Tibial nerve (tissue), 4 donors: ENCODE data around the gene LDB3. TPM values are rescaled to one million over a fixed set of nuclear protein-coding genes. Genes with fewer than 3 reads are reported as not detected.

ENCODE experiments used
- DNase-seq, 2 donors: peaks; one replicate each; pipeline ENCODE4 v3.0.0-alpha.2; 2019; ENCODE audit warnings: low spot score in 2 of 2
- H3K27ac ChIP-seq, 4 donors: fragments of 200-600 bp; sonication (generic) in 3 of 4; one replicate each; pipeline ENCODE4 v1.5.1; 2017 to 2019; ENCODE audit warnings: mild to moderate bottlenecking in 1 of 4
- H3K27me3 ChIP-seq, 2 donors: fragments of 200-600 bp; sonication (generic) in 1 of 2; one replicate each; pipeline versions ENCODE4 v1.5.1 to v1.6.0; 2017 to 2019
- H3K36me3 ChIP-seq, 3 donors: fragments of 200-600 bp; sonication (generic); one replicate each; pipeline ENCODE4 v1.5.1; 2018 to 2019
- H3K4me1 ChIP-seq, 4 donors: fragments of 200-600 bp; sonication (generic) in 3 of 4; one replicate each; pipeline ENCODE4 v1.5.1; 2017 to 2019
- H3K4me3 ChIP-seq, 4 donors: fragments of 200-600 bp; sonication (generic) in 3 of 4; one replicate each; pipeline ENCODE4 v1.5.1; 2017 to 2019; ENCODE audit warnings: mild to moderate bottlenecking in 1 of 4, moderate library complexity in 1 of 4
- H3K9me3 ChIP-seq, 4 donors: fragments of 200-600 bp; sonication (generic) in 3 of 4; one replicate each; pipeline ENCODE4 v1.5.1; 2017 to 2019
- EP300 ChIP-seq, 2 donors: sonication (generic); formaldehyde crosslinking; IDR thresholded peaks; one replicate each; pipeline ENCODE4 v1.6.1; 2017; ENCODE audit warnings: antibody characterized with exemption in 2 of 2, mild to moderate bottlenecking in 1 of 2
- POLR2A ChIP-seq, 2 donors: fragments of 450-650 bp; IDR thresholded peaks; one replicate each; pipeline ENCODE4 v1.6.1; 2017; ENCODE audit warnings: antibody characterized with exemption in 2 of 2, mild to moderate bottlenecking in 2 of 2, moderate library complexity in 2 of 2
- WGBS, 2 donors: methylation state at CpG; one replicate each; pipeline ENCODE4 v1.1.5; 2018; 5-methylcytosine and 5-hydroxymethylcytosine counted together
- total RNA-seq, 4 donors: library from RNA; depleted of rRNA; stranded (reverse); fragments of >200 nt; gene quantifications; one replicate each; pipeline ENCODE4 v1.1.0, GENCODE V29; 2016
- TF ChIP-seq, protein P1 (sequence below), 5 experiments: fragments of 200-600 bp in 3 of 5; fragments of 450-650 bp in 2 of 5; sonication (generic) in 3 of 5; IDR thresholded peaks; one replicate each; pipeline ENCODE4 v1.5.1; 2016 to 2019; ENCODE audit warnings: antibody characterized with exemption in 5 of 5, mild to moderate bottlenecking in 3 of 5, moderate library complexity in 2 of 5

Gene LDB3
- total RNA-seq, 4 donors from 2014 or later: 5.4 to 18.6 (median 7.5) TPM

DNA sequence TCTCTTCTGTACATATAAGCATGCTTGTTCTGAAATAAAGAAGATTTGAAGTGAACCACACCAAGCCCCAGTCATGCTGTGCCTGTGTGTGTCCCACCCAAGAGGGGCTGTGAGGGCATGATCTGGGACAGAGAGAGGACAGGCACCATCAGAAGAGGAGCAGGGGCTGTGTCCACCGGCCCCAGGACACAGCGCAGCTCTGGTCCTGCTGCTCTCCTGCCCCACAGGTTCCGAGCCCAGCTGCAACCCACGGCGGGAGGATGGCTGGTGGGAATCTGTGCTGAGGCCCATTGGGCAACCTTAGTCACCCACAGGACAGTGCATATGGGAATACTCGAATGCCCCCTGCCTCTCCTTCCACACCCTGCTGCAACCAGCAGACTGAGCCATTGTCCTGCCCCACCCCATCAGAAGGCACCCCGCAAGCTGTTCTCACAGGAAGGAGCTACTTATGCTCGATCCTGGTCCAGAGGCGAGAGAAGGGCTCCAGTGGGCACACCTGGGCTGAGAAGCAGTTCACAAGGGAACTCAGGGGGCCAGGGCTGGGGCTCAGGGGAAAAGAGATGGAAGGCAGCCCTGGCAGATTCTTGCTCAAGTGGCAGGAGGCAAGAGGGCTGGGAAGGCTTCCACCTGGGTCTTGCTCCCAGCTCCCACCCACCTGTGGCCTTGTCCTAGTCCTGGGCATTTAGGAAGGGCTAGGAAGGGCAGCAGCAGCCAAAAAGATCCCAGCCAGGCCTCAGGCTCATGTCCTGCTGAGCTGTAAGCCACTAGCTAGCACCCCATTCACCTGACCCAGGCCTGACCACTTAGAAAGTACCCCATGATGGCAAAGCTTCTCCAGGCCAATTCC lies 31.9 kb downstream of the LDB3 start:
- no peak for DNase-seq
- Histone ChIP-seq H3K9me3 (no peaks in the 10 kb centered on the region), H3K4me1 (no peaks in the 10 kb centered on the region), H3K27me3 (no peaks in the 10 kb centered on the region), H3K36me3 (no peaks in the 10 kb centered on the region), H3K27ac (no peak overlapping the region), H3K4me3 (no peak overlapping the region)
- TF ChIP-seq, protein P1, sequence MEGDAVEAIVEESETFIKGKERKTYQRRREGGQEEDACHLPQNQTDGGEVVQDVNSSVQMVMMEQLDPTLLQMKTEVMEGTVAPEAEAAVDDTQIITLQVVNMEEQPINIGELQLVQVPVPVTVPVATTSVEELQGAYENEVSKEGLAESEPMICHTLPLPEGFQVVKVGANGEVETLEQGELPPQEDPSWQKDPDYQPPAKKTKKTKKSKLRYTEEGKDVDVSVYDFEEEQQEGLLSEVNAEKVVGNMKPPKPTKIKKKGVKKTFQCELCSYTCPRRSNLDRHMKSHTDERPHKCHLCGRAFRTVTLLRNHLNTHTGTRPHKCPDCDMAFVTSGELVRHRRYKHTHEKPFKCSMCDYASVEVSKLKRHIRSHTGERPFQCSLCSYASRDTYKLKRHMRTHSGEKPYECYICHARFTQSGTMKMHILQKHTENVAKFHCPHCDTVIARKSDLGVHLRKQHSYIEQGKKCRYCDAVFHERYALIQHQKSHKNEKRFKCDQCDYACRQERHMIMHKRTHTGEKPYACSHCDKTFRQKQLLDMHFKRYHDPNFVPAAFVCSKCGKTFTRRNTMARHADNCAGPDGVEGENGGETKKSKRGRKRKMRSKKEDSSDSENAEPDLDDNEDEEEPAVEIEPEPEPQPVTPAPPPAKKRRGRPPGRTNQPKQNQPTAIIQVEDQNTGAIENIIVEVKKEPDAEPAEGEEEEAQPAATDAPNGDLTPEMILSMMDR (IDR thresholded peaks at IDR 0.05): no peak
- no peak for TF ChIP-seq POLR2A (IDR thresholded peaks at IDR 0.05)
- no peak for TF ChIP-seq EP300 (IDR thresholded peaks at IDR 0.05)
- WGBS, 2 donors: 86 to 87% methylated on average over 7 to 9 of the region's 9 CpGs

DNA sequence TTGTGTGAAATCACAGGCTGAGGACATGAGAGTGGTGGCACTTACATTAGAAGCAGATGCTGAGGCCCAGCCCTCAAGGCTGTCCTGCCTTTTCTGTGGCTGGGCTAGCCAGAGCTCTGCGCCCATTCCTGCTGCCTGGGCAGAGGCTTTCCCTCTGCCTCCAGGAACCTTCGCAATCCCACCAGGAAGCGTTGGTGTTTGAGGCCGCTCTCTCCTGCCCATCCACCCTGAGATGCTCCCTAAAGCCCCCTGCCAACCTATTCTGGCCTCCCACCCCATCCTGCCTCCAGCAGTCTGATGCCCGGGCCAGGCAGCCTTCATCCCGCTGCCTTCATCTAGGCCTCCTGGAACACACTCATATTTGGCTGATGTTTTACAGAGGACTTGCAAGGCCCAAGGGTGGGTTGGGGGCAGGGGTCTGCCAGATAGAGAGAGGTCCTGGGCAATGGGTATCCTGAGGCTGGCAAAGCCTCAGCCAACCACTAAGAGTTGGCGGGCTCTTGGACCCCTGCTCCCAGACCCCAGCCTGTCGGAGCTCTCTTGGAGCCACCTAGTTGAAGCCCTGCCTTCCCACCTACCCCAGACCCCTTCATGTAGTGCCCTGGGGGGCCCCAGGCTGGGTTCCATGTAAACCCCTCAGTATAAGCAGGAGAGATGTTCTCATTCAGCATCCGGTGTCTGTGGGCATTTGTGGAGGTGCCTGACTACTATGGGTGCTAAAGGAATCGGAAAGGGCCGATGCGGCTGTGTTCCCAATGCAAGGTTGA lies 32.7 kb downstream of the LDB3 start:
- H3K36me3 ChIP-seq: no peaks in the 10 kb centered on the region
- WGBS, 2 donors: 96 to 97% methylated on average over 12 of the region's 12 CpGs
- H3K4me3 ChIP-seq: no peak overlapping the region
- no peaks in the 10 kb centered on the region for H3K4me1 ChIP-seq
- H3K27me3 ChIP-seq: no peaks in the 10 kb centered on the region
- DNase-seq: no peak
- no peaks in the 10 kb centered on the region for H3K9me3 ChIP-seq
- H3K27ac ChIP-seq: no peak overlapping the region
- TF ChIP-seq, protein P1 (IDR thresholded peaks at IDR 0.05): no peak
- no peak for TF ChIP-seq EP300 (IDR thresholded peaks at IDR 0.05)
- TF ChIP-seq POLR2A (IDR thresholded peaks at IDR 0.05): no peak

DNA sequence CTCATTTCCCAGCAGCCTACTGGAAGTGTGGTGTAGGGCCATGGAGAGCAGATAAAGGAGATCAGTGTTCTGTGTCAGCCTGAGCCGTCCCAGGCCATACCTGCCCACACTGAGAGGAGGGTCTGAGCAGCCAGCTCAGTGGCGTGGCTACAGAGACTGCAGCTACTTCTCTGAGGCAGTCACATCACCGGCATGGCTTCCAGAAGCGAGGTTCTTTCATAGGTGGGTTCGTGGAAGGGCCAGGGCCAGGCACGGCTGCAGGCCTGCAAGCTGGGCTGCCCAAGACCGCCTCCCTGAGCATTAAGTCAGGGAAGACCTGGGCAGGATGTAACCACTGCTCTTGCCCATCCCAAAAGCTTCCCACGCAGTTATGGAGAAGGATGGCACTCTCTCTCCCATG lies 34.9 kb downstream of the LDB3 start:
- no peak overlapping the region for H3K27ac ChIP-seq
- H3K4me1 ChIP-seq: no peaks in the 10 kb centered on the region
- H3K36me3 ChIP-seq: no peaks in the 10 kb centered on the region
- 84 to 86% methylated on average over 3 to 8 of the region's 8 CpGs for WGBS, 2 donors
- TF ChIP-seq POLR2A (IDR thresholded peaks at IDR 0.05) (no peak), EP300 (IDR thresholded peaks at IDR 0.05) (no peak)
- TF ChIP-seq, protein P1 (IDR thresholded peaks at IDR 0.05): no peak
- H3K4me3 ChIP-seq: no peak overlapping the region
- no peaks in the 10 kb centered on the region for H3K9me3 ChIP-seq
- no peaks in the 10 kb centered on the region for H3K27me3 ChIP-seq
- DNase-seq: no peak

DNA sequence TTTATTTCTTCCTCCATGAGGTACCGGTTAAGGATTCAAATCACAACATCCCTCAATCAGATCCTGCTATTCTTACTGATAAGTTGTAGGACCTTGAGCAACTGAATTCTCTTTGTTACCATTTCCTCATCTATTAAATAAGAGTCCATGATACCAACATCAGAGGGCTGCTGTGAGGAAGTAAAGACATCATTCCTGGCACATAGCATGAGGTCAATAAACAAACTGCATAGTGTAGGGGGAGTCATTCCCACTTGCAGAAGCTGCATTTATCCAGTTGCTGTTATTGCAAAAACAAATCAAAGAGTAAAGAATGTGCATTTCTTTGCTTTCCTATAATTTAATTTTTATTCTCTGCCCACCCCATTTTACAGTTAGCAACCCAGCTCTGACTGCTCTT lies 36.8 kb downstream of the LDB3 start:
- Histone ChIP-seq H3K36me3 (no peaks in the 10 kb centered on the region), H3K27ac (no peak overlapping the region), H3K9me3 (no peaks in the 10 kb centered on the region), H3K27me3 (no peaks in the 10 kb centered on the region), H3K4me1 (no peaks in the 10 kb centered on the region), H3K4me3 (no peak overlapping the region)
- 83 to 92% methylated on average over 1 of the region's 1 CpG for WGBS, 2 donors
- no peak for DNase-seq
- no peak for TF ChIP-seq EP300 (IDR thresholded peaks at IDR 0.05)
- TF ChIP-seq POLR2A (IDR thresholded peaks at IDR 0.05): no peak
- TF ChIP-seq, protein P1 (IDR thresholded peaks at IDR 0.05): no peak

DNA sequence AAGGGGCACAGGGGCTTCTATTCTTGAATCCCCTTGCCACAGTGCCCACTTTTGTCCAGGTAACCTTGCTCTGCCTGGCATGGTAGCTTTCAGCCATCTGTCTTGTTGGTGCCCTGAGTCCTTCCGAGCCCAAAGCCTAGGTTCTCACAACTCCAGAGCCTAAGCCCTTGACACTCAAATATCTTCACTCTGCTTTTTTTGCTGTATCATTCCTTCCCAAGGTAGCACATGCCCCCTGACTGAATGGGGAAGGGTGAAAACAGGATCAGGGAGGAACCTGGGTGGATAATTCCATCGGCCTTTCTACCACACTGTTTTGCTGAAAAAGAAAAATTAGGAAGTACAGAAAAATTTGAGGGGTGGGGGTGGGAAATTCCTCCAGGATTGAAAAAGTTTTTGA lies 37.6 kb downstream of the LDB3 start:
- no peaks in the 10 kb centered on the region for H3K36me3 ChIP-seq
- no peak overlapping the region for H3K27ac ChIP-seq
- DNase-seq: no peak
- no peaks in the 10 kb centered on the region for H3K9me3 ChIP-seq
- 76 to 80% methylated on average over 2 of the region's 2 CpGs for WGBS, 2 donors
- H3K4me1 ChIP-seq: peaks cover 0 to 6% (median 2%) of the 10 kb centered on the region in 4 donors
- no peaks in the 10 kb centered on the region for H3K27me3 ChIP-seq
- TF ChIP-seq EP300 (IDR thresholded peaks at IDR 0.05) (no peak), POLR2A (IDR thresholded peaks at IDR 0.05) (no peak)
- TF ChIP-seq, protein P1 (IDR thresholded peaks at IDR 0.05): no peak
- no peak overlapping the region for H3K4me3 ChIP-seq
